Esophagus (tissue), 2 donors: Measurements from ENCODE around the gene CLIC6. TPM values are rescaled to one million over a fixed set of nuclear protein-coding genes. Genes with fewer than 3 reads are reported as not detected.

ENCODE experiments used
- H3K27ac ChIP-seq, 2 donors: one replicate each; pipeline ENCODE4 v1.5.1; 2013; ENCODE audit warnings: low read depth in 2 of 2, mild to moderate bottlenecking in 2 of 2, inconsistent platforms in 1 of 2, low read length in 1 of 2, moderate library complexity in 1 of 2
- H3K27me3 ChIP-seq, 2 donors: one replicate each; pipeline ENCODE4 v1.6.1; 2013; ENCODE audit warnings: low read length in 2 of 2, control low read depth in 1 of 2, mild to moderate bottlenecking in 1 of 2; ENCODE audit not compliant: insufficient read depth in 2 of 2, control insufficient read depth in 1 of 2
- H3K36me3 ChIP-seq, 2 donors: one replicate each; pipeline ENCODE4 v1.6.1; 2013; ENCODE audit warnings: low read length in 1 of 2; ENCODE audit not compliant: control insufficient read depth in 2 of 2, insufficient read depth in 2 of 2
- H3K4me1 ChIP-seq, 2 donors: one replicate each; pipeline ENCODE4 v1.6.1; 2013; ENCODE audit warnings: low read length in 1 of 2; ENCODE audit not compliant: control insufficient read depth in 2 of 2, insufficient read depth in 2 of 2
- H3K4me3 ChIP-seq, 2 donors: one replicate each; pipeline ENCODE4 v1.5.1; 2013; ENCODE audit warnings: low read length in 2 of 2, mild to moderate bottlenecking in 2 of 2, low read depth in 1 of 2, moderate library complexity in 1 of 2
- H3K9me3 ChIP-seq, 2 donors: one replicate each; pipeline ENCODE4 v1.6.1; 2013; ENCODE audit warnings: mild to moderate bottlenecking in 2 of 2, low read depth in 1 of 2, low read length in 1 of 2, moderate library complexity in 1 of 2; ENCODE audit not compliant: control insufficient read depth in 2 of 2, insufficient read depth in 1 of 2
- WGBS, 2 donors: extraction: QIAGEN DNeasy Blood & Tissue Kit; methylation state at CpG; one replicate each; pipeline ENCODE4 v1.1.7; 2013; 5-methylcytosine and 5-hydroxymethylcytosine counted together
- polyA plus RNA-seq, 2 donors: library from polyadenylated mRNA; stranded (reverse); fragments of 200-250 nt; gene quantifications; one replicate each; pipeline ENCODE4 v1.2.3, GENCODE V29; 2013
- donor health status: healthy with polysubstance abuse.
- donor health status: Bipolar disorder and iron deficiency.

Gene CLIC6
- polyA plus RNA-seq, 2 donors = 0.45 to 0.68 TPM

DNA sequence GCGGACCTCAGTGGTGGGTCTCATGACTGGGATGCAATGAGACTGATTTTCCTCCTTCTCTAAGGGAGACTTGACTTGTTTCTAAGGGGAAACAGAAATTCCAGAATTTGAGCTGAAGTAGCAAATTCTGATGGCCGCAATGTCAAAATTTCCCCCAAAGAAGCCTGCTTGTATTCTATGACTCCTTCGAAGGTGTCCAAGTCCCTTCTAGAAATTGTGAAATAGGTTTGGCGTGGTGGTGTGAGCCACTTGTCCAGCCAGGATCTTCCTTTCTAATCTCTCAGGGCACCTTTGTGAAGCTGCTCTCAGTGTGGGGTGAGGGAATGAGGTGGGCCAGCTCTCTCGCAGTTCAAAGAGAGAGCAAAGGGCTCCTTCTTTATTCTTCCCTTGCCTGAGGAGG lies 19.9 kb downstream of the CLIC6 start:
- H3K4me3 ChIP-seq = no peak overlapping the region

DNA sequence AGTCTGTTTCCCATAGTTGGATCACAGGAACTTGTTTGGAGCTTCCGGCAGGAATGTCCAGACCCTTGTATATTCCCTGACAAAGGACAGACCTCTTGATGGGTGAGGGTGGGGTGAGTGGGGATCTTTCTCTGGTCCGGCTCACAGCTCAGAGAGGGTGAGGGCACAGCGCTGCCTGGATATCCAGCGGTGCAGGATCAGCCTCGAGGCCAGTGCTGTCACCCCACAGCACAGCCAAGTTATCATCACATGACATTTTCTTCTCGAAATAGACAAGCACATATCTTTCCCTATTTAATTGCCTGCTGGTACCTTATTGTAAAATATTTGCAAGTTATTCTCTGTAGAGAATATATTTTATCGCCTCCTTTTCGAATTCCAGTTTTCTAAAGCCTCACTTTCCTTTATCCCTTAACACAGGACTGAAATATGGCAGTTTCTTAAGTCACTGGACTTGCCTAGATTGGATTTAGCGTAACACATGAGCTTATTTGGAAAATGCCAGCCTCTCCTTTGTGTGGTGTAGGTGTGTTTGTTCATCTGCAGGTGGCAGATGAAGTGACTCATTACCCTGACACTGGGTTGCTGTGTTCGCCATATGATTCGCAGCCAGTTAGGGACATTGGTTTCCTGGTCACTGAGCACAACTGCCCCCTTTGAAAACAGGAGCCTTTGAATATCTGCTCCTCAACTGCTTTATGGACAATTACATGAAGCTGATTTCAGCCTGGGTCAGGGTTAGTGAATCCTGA lies 21.4 kb downstream of the CLIC6 start:
- H3K36me3 ChIP-seq = no peaks in the 10 kb centered on the region
- peaks cover 2 to 7% of the 10 kb centered on the region in 2 donors for H3K4me1 ChIP-seq
- 52 to 57% methylated on average over 11 of the region's 11 CpGs for WGBS, 2 donors
- H3K4me3 ChIP-seq = no peak overlapping the region
- H3K27me3 ChIP-seq = no peaks in the 10 kb centered on the region
- H3K27ac ChIP-seq = peak overlapping the region; percentile 84 to 88
- no peaks in the 10 kb centered on the region for H3K9me3 ChIP-seq

More for the DNA sequence above, 19.9 kb downstream of the CLIC6 start:
- 93% methylated on average over 5 of the region's 5 CpGs for WGBS, 2 donors
- Histone ChIP-seq H3K27me3 (no peaks in the 10 kb centered on the region), H3K4me1 (peaks cover 2 to 7% of the 10 kb centered on the region in 2 donors), H3K36me3 (no peaks in the 10 kb centered on the region), H3K27ac (no peak overlapping the region), H3K9me3 (no peaks in the 10 kb centered on the region)

GRCh38 chr21:34690793-34691175 lies 22.0 kb downstream of the CLIC6 start:
- 30 to 34% methylated on average over 2 of the region's 2 CpGs for WGBS, 2 donors
- H3K9me3 ChIP-seq = no peaks in the 10 kb centered on the region

DNA sequence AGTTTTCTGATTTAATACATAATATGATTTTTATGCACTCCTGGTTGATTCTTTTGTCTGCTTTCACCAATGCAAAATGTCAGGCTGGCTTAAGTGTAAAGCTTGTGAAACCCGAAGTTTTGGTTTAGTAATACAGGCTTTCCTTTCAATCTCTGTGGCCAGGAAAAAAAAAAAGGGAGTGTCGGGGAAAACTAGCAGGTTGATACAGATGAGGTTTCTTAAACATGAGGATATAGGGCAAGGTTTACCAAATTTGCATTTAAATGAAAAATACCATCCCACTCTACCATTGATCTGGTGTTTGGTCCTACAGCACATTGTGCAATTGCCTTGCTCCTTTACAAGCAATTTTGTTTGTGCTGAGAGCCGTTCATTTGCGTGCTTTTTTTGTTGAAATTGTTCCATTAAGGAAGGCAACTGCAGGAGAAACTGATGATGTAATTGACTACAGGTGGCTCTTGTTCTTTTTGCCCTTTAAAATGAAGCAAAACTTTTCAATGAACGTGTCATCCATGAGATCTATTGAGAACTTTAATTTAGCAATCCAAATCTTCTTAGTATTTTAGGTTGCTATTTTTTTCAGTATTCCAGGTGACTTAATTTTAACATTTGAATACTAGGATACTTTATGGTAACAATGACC lies 22.7 kb downstream of the CLIC6 start:
- H3K4me1 ChIP-seq = peaks cover 2 to 7% of the 10 kb centered on the region in 2 donors

More at GRCh38 chr21:34690793-34691175, 22.0 kb downstream of the CLIC6 start:
- Histone ChIP-seq H3K27ac (peak overlapping the region; percentile 84 to 88), H3K27me3 (no peaks in the 10 kb centered on the region), H3K36me3 (no peaks in the 10 kb centered on the region), H3K4me3 (no peak overlapping the region), H3K4me1 (peaks cover 2 to 7% of the 10 kb centered on the region in 2 donors)

GRCh38 chr21:34692458-34693020 lies 23.7 kb downstream of the CLIC6 start:
- Histone ChIP-seq H3K4me3 (no peak overlapping the region), H3K9me3 (no peaks in the 10 kb centered on the region), H3K27ac (peak overlapping the region; percentile 36 to 42), H3K4me1 (peaks cover 0 to 7% of the 10 kb centered on the region in 2 donors), H3K27me3 (no peaks in the 10 kb centered on the region), H3K36me3 (no peaks in the 10 kb centered on the region)
- WGBS, 2 donors = 68 to 82% methylated on average over 2 of the region's 2 CpGs

More for the DNA sequence above, 22.7 kb downstream of the CLIC6 start:
- WGBS, 2 donors = 46% methylated on average over 5 of the region's 5 CpGs
- no peak overlapping the region for H3K4me3 ChIP-seq
- H3K27ac ChIP-seq = peak overlapping the region in 1 of 2 donors; percentile 61
- no peaks in the 10 kb centered on the region for H3K36me3 ChIP-seq
- H3K9me3 ChIP-seq = no peaks in the 10 kb centered on the region
- no peaks in the 10 kb centered on the region for H3K27me3 ChIP-seq

DNA sequence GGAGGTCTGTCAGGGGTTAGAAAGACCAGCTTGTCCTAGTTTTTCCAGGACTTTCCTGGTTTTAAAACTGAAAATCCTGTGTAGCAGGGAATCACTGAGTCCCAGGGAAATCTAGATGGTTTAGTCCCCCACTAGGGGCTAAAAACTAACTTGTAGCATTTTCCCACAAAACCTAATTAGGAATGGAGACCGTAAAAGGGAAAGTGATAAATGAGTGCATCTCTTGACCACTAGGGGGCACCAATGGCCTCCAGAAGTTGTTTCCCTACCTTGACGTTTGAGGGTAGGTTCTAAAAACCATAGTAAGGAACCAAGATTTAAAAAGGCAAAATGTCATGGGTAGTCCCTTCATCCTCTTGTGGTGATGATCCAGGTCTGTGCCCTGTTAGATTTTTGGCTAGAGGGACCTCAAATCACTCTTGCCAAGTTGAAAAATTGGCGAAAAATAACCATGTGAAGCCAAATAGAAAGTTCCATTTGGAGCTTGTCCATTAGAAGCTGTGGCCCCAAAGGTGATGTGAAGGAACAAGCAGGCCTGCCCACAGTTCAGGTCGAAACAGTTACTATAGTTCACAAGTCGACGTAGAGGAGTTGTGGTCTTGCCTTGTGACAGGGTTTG lies 24.5 kb downstream of the CLIC6 start:
- Histone ChIP-seq H3K9me3 (no peaks in the 10 kb centered on the region), H3K4me3 (no peak overlapping the region), H3K36me3 (no peaks in the 10 kb centered on the region), H3K27me3 (no peaks in the 10 kb centered on the region), H3K27ac (no peak overlapping the region), H3K4me1 (peaks cover 0 to 5% of the 10 kb centered on the region in 2 donors)
- WGBS, 2 donors = 51 to 56% methylated on average over 6 of the region's 6 CpGs

DNA sequence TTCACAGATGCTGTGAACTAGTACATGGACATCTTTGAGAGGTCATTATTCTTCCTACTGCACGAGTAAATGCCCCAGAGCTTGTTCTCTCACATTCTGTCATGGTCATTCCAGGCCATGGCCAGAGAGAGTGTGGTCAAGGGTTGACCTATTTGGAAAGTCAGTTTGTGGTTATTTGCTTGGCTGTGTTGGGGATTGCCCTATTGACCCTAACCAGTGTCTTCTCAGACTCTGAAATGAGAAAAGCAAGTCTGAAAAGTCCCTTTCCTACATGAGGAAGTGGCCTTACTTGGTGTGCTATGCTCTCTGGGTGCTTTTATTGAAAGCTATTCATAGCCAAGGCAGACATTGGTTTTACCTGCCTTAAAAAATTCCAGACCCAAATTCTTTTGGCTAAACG lies 26.6 kb downstream of the CLIC6 start:
- H3K27ac ChIP-seq = no peak overlapping the region
- 67 to 76% methylated on average over 2 of the region's 2 CpGs for WGBS, 2 donors
- no peaks in the 10 kb centered on the region for H3K4me1 ChIP-seq
- H3K27me3 ChIP-seq = no peaks in the 10 kb centered on the region
- no peaks in the 10 kb centered on the region for H3K9me3 ChIP-seq
- H3K36me3 ChIP-seq = no peaks in the 10 kb centered on the region
- no peak overlapping the region for H3K4me3 ChIP-seq

- no peaks in the 10 kb centered on the region for H3K27me3 ChIP-seq
- H3K4me3 ChIP-seq = no peak overlapping the region
- H3K9me3 ChIP-seq = no peaks in the 10 kb centered on the region
- no peak overlapping the region for H3K27ac ChIP-seq
- no peaks in the 10 kb centered on the region for H3K4me1 ChIP-seq
- no peaks in the 10 kb centered on the region for H3K36me3 ChIP-seq
- WGBS, 2 donors = 81 to 92% methylated on average over 1 of the region's 1 CpG
These were observed 27.3 kb downstream of the CLIC6 start for GRCh38 chr21:34696121-34696520.

- Histone ChIP-seq H3K36me3 (no peaks in the 10 kb centered on the region), H3K27ac (no peak overlapping the region), H3K4me1 (no peaks in the 10 kb centered on the region), H3K27me3 (no peaks in the 10 kb centered on the region), H3K4me3 (no peak overlapping the region), H3K9me3 (no peaks in the 10 kb centered on the region)
- WGBS, 2 donors = 97% methylated on average over 3 of the region's 3 CpGs
These were observed 29.0 kb downstream of the CLIC6 start for GRCh38 chr21:34697826-34698225.
